ENCODE data around the gene HPCAL1. TPM values are rescaled to one million over a fixed set of nuclear protein-coding genes. Genes with fewer than 3 reads are reported as not detected.

Gene HPCAL1
- total RNA-seq, 2 donors from 2014 or later: 64.5 to 85.7 TPM

DNA sequence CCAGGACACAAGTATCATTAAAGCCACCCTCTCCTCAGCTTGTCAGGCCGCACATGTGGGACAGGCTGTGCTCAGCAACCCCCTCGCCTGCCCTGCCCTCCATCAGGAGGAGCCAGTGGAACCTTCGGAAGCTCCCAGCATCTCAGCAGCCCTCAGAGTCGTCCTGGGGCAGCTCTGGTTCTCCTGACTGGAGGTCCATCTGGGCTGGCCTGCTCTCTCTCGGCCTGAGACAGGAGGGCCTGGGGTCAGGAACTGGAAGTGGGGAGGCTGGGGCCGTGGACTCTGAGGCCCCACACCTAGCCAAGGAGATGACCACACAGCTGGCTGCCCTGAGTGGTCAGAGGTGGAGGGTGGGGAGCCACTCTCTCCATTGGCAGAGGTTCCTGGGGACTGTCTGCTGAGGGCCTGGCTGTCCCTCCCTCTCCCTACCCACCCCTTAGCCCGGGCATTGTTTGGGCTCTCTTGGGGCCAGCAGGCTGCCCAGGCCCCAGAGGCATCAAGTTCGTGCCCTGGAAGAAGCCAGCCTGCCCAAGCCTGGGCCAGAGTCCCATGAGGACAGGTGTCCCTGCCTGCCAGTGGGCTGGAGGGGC, 122.3 kb downstream of the HPCAL1 start:
- no peaks in the 10 kb centered on the region for H3K9me3 ChIP-seq
- peaks cover 4% of the 10 kb centered on the region for H3K4me1 ChIP-seq
- peaks cover 7% of the 10 kb centered on the region for H3K36me3 ChIP-seq
- intact Hi-C loops (cut with DNase I): no loop called here
- H3K27me3 ChIP-seq: no peaks in the 10 kb centered on the region
- H3K27ac ChIP-seq: no peak overlapping the region
- TF ChIP-seq, protein P1, sequence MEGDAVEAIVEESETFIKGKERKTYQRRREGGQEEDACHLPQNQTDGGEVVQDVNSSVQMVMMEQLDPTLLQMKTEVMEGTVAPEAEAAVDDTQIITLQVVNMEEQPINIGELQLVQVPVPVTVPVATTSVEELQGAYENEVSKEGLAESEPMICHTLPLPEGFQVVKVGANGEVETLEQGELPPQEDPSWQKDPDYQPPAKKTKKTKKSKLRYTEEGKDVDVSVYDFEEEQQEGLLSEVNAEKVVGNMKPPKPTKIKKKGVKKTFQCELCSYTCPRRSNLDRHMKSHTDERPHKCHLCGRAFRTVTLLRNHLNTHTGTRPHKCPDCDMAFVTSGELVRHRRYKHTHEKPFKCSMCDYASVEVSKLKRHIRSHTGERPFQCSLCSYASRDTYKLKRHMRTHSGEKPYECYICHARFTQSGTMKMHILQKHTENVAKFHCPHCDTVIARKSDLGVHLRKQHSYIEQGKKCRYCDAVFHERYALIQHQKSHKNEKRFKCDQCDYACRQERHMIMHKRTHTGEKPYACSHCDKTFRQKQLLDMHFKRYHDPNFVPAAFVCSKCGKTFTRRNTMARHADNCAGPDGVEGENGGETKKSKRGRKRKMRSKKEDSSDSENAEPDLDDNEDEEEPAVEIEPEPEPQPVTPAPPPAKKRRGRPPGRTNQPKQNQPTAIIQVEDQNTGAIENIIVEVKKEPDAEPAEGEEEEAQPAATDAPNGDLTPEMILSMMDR (IDR thresholded peaks at IDR 0.05): no peak
- H3K4me3 ChIP-seq: no peak overlapping the region
- H3K9ac ChIP-seq (ENCODE audit: low read depth in 2 of 2, low read length in 2 of 2): no peak overlapping the region
- no peak for DNase-seq

DNA sequence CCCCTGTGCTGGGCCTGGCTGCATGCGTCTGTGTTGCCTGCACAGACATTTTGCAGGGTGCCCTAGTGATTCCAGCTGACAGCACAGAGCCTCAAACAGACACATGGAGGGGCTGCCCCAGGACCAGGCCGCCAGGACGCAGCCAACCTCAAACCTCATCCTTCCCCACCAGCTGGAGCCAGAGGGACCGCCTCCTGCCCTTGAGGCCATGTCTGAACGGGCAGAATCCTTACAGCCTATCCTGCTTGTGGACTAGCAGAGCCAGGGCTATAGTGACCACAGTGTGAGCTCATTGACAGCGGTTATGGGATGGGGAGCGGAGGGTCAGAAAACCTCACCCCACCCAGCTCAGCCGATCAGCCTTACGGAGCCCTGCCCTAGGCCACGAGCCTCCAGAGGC, 123.0 kb downstream of the HPCAL1 start:
- Histone ChIP-seq H3K27me3 (no peaks in the 10 kb centered on the region), H3K36me3 (peaks cover 7% of the 10 kb centered on the region), H3K9me3 (no peaks in the 10 kb centered on the region), H3K9ac (ENCODE audit: low read depth in 2 of 2, low read length in 2 of 2) (no peak overlapping the region), H3K4me3 (no peak overlapping the region), H3K27ac (no peak overlapping the region), H3K4me1 (peaks cover 4% of the 10 kb centered on the region)
- intact Hi-C loops (cut with DNase I): no loop called here
- TF ChIP-seq, protein P1 (IDR thresholded peaks at IDR 0.05): no peak
- DNase-seq: no peak

DNA sequence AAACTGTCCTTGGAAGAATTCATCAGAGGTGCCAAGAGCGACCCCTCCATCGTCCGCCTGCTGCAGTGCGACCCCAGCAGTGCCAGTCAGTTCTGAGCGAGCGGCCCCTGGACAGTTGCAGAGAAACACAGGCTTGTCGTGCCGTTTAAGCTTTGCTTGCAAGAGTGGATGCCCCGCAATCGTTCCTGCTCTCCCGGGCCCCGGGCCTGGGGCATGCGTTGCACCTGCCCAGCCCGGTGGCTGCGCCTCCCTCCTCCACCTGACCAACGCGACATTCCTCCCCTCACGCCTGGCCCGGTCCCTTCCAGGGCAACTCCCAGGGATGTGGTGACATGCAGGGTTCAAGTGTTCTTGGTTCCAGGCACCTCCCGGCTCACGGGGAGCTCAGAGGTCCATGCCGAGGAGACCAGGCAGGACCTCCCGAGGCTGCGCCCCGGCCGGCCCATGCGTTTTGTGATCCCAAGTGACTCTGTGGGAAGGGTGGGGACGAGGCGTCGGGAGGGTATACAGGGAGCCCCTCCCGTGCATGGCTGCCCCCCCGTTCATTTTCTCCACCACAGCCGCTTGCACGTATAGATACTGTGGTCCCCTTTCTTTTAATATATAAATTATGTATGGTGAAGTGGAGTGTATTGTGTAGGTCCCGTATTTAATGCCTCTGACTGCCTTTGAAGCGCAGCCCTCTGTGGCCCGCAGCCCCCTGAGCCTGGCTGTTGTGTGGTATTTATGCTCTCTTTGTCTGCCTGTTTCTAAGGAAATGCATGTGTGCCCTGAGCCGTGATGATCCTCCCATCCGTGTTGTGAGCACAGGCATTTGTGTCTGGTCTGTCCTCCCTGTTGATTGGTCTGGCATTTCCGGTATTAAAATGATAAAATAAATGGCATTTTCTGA, 124.3 kb downstream of the HPCAL1 start:
- intact Hi-C loops (cut with DNase I): no loop called here
- H3K9ac ChIP-seq (ENCODE audit: low read depth in 2 of 2, low read length in 2 of 2): no peak overlapping the region
- peaks cover 4% of the 10 kb centered on the region for H3K4me1 ChIP-seq
- H3K27ac ChIP-seq: no peak overlapping the region
- TF ChIP-seq, protein P1 (IDR thresholded peaks at IDR 0.05): no peak
- peaks cover 7% of the 10 kb centered on the region for H3K36me3 ChIP-seq
- H3K4me3 ChIP-seq: no peak overlapping the region
- H3K9me3 ChIP-seq: no peaks in the 10 kb centered on the region
- H3K27me3 ChIP-seq: no peaks in the 10 kb centered on the region
- no peak for DNase-seq

DNA sequence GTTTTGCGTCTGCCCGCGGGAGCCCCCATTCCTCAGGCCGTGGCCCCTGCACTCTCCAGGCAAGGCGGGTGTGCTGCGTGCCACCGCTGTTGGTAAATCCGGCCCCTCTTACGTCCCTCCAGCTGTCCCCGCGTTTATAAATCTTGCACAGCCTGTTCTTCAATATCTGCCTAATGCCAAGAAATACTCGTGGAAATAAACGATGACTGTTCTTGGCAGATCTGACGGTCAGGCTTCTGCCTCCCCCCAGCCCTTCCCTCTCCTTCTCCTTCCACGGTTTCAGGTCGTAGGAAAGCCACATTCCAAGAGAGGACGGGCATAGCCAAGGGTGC, 124.9 kb downstream of the HPCAL1 start:
- no peak for DNase-seq
- Histone ChIP-seq H3K9ac (ENCODE audit: low read depth in 2 of 2, low read length in 2 of 2) (no peak overlapping the region), H3K27ac (no peak overlapping the region), H3K4me1 (peaks cover 4% of the 10 kb centered on the region), H3K4me3 (no peak overlapping the region), H3K9me3 (no peaks in the 10 kb centered on the region), H3K27me3 (no peaks in the 10 kb centered on the region), H3K36me3 (peaks cover 7% of the 10 kb centered on the region)
- TF ChIP-seq, protein P1 (IDR thresholded peaks at IDR 0.05): no peak
- intact Hi-C loops (cut with DNase I): no loop called here

GRCh38 chr2:10428355-10428754, 125.7 kb downstream of the HPCAL1 start:
- H3K27me3 ChIP-seq: no peaks in the 10 kb centered on the region
- H3K9me3 ChIP-seq: no peaks in the 10 kb centered on the region
- peaks cover 4% of the 10 kb centered on the region for H3K4me1 ChIP-seq
- TF ChIP-seq, protein P1 (IDR thresholded peaks at IDR 0.05): no peak
- no peak overlapping the region for H3K4me3 ChIP-seq
- no peak for DNase-seq
- intact Hi-C loops (cut with DNase I): no loop called here
- H3K36me3 ChIP-seq: peaks cover 7% of the 10 kb centered on the region
- no peak overlapping the region for H3K9ac ChIP-seq (ENCODE audit: low read depth in 2 of 2, low read length in 2 of 2)
- no peak overlapping the region for H3K27ac ChIP-seq
